NT2/D1 (cell line): ENCODE measurements around the gene COG2.
"Not testable (repeated sequence)": the region's sequence is repeated elsewhere in the genome, so short reads cannot be mapped to it uniquely, and the experiment has no call there.

Experiments used
- DNase-seq: peaks from one replicate; pipeline ENCODE4 v3.0.0-alpha.2; 2011; ENCODE audit warnings: low read depth, low spot score
- H3K27me3 ChIP-seq: 2 replicates; pipeline ENCODE4 v1.6.0; 2011; ENCODE audit warnings: mild to moderate bottlenecking; ENCODE audit not compliant: insufficient read length, insufficient read depth
- H3K36me3 ChIP-seq: 2 replicates; pipeline ENCODE4 v1.6.1; 2011; ENCODE audit warnings: mild to moderate bottlenecking, low read length, mixed read lengths; ENCODE audit not compliant: insufficient read depth, insufficient read length
- H3K4me1 ChIP-seq: 2 replicates; pipeline ENCODE4 v1.5.1; 2011; ENCODE audit not compliant: insufficient read depth, insufficient read length
- H3K4me3 ChIP-seq: 2 replicates; pipeline ENCODE4 v1.5.1; 2011; ENCODE audit warnings: low read depth; ENCODE audit not compliant: insufficient read length
- H3K9ac ChIP-seq: 2 replicates; pipeline ENCODE4 v1.6.0; 2011; ENCODE audit warnings: low read depth; ENCODE audit not compliant: insufficient read length
- H3K9me3 ChIP-seq: 2 replicates; pipeline ENCODE4 v1.5.1; 2011; ENCODE audit warnings: mild to moderate bottlenecking, low read length; ENCODE audit not compliant: insufficient read depth
- SUZ12 ChIP-seq: IDR thresholded peaks from 2 replicates; pipeline ENCODE4 v1.6.1; 2011; ENCODE audit not compliant: insufficient read length, insufficient read depth; ENCODE audit errors: extremely low read depth
- YY1 ChIP-seq: IDR thresholded peaks from 2 replicates; pipeline ENCODE4 v1.6.1; 2011; ENCODE audit not compliant: insufficient read length, insufficient read depth
- ZNF274 ChIP-seq: IDR thresholded peaks from 2 replicates; pipeline ENCODE4 v1.6.1; 2011; ENCODE audit warnings: mild to moderate bottlenecking, low read depth, low read length

COG2 gene

GRCh38 chr1:230642263-230642959 lies at the start of gene COG2:
Gene COG2 (plus strand): TSS chr1:230642481. CDS start chr1:230642607, 126 bp downstream.
- peak within 1 kb of the TSS; percentile 97 for H3K9ac ChIP-seq
- H3K4me3 ChIP-seq: peak within 1 kb of the TSS; percentile 88
- TF ChIP-seq YY1 (peak; percentile 86), ZNF274 (no peak)
- no peaks in the 10 kb centered on the region for H3K4me1 ChIP-seq
- H3K9me3 ChIP-seq: no peaks in the 10 kb centered on the region
- no peaks in the 10 kb centered on the region for H3K27me3 ChIP-seq
- peak; percentile 98 for DNase-seq
- H3K36me3 ChIP-seq: peaks cover 25% of the 10 kb centered on the region

- TF ChIP-seq SUZ12: no peak
- no peak for TF ChIP-seq YY1
- no peak for TF ChIP-seq ZNF274
- no peaks in the 10 kb centered on the region for H3K27me3 ChIP-seq
These were observed 49.4 kb upstream of the COG2 start for GRCh38 chr1:230592848-230593414.

GRCh38 chr1:230594214-230594773 lies 48.0 kb upstream of the COG2 start:
- Histone ChIP-seq H3K27me3 (no peaks in the 10 kb centered on the region), H3K9ac (no peak overlapping the region), H3K4me1 (no peaks in the 10 kb centered on the region), H3K36me3 (no peaks in the 10 kb centered on the region), H3K9me3 (peaks cover 27% of the 10 kb centered on the region), H3K4me3 (no peak overlapping the region)
- TF ChIP-seq SUZ12 (no peak), YY1 (no peak), ZNF274 (no peak)
- no peak for DNase-seq

More at GRCh38 chr1:230592848-230593414, 49.4 kb upstream of the COG2 start:
- no peak for DNase-seq
- no peaks in the 10 kb centered on the region for H3K4me1 ChIP-seq
- H3K36me3 ChIP-seq: no peaks in the 10 kb centered on the region
- no peak overlapping the region for H3K4me3 ChIP-seq
- H3K9ac ChIP-seq: no peak overlapping the region
- peaks cover 13% of the 10 kb centered on the region; the same call in 1 of the 2 replicates for H3K9me3 ChIP-seq

- no peak for TF ChIP-seq SUZ12
- no peak for TF ChIP-seq ZNF274
- DNase-seq: no peak
These were observed 47.1 kb upstream of the COG2 start for GRCh38 chr1:230595181-230595580.

GRCh38 chr1:230596306-230596705 lies 46.0 kb upstream of the COG2 start:
- H3K9me3 ChIP-seq: peaks cover 40% of the 10 kb centered on the region
- no peak overlapping the region for H3K9ac ChIP-seq
- H3K4me3 ChIP-seq: no peak overlapping the region
- DNase-seq: no peak
- no peaks in the 10 kb centered on the region for H3K27me3 ChIP-seq
- H3K4me1 ChIP-seq: no peaks in the 10 kb centered on the region
- no peaks in the 10 kb centered on the region for H3K36me3 ChIP-seq
- no peak for TF ChIP-seq SUZ12
- TF ChIP-seq YY1: no peak
- TF ChIP-seq ZNF274: no peak

More at GRCh38 chr1:230595181-230595580, 47.1 kb upstream of the COG2 start:
- Histone ChIP-seq H3K4me3 (no peak overlapping the region), H3K27me3 (no peaks in the 10 kb centered on the region), H3K4me1 (no peaks in the 10 kb centered on the region), H3K9ac (no peak overlapping the region), H3K36me3 (no peaks in the 10 kb centered on the region), H3K9me3 (peaks cover 36% of the 10 kb centered on the region)

GRCh38 chr1:230598745-230599144 lies 43.5 kb upstream of the COG2 start:
- Histone ChIP-seq H3K4me1 (no peaks in the 10 kb centered on the region), H3K9me3 (peaks cover 50% of the 10 kb centered on the region), H3K36me3 (no peaks in the 10 kb centered on the region), H3K4me3 (no peak overlapping the region), H3K27me3 (no peaks in the 10 kb centered on the region), H3K9ac (no peak overlapping the region)
- TF ChIP-seq YY1: no peak
- TF ChIP-seq ZNF274: no peak
- TF ChIP-seq SUZ12: no peak
- DNase-seq: no peak

GRCh38 chr1:230599926-230600656 lies 42.2 kb upstream of the COG2 start:
- Histone ChIP-seq H3K9ac (no peak overlapping the region), H3K9me3 (peaks cover 50% of the 10 kb centered on the region), H3K36me3 (no peaks in the 10 kb centered on the region), H3K27me3 (no peaks in the 10 kb centered on the region), H3K4me3 (no peak overlapping the region), H3K4me1 (no peaks in the 10 kb centered on the region)
- no peak for TF ChIP-seq ZNF274
- no peak for TF ChIP-seq YY1
- TF ChIP-seq SUZ12: no peak
- no peak for DNase-seq

GRCh38 chr1:230600657-230601400 lies 41.5 kb upstream of the COG2 start:
- not testable (repeated sequence) for H3K4me1 ChIP-seq, H3K4me3 ChIP-seq, H3K36me3 ChIP-seq, H3K9ac ChIP-seq, H3K27me3 ChIP-seq
- DNase-seq: peak; percentile 60
- peaks cover 50% of the 10 kb centered on the region for H3K9me3 ChIP-seq
